ENCODE data around the gene CSAD. TPM values are rescaled to one million over a fixed set of nuclear protein-coding genes. Genes with fewer than 3 reads are reported as not detected.

The CSAD gene
- total RNA-seq, 2 donors from 2014 or later = 70.8 to 89.5 TPM

GRCh38 chr12:53174881-53175491 is 5.7 kb downstream of the CSAD start:
- TF ChIP-seq CTCF (IDR thresholded peaks at IDR 0.05) = no peak
- Histone ChIP-seq H3K9me3 (no peaks in the 10 kb centered on the region), H3K36me3 (peaks cover 17% of the 10 kb centered on the region), H3K27ac (no peak overlapping the region), H3K27me3 (replicated peaks; ENCODE audit: insufficient read depth) (no peaks in the 10 kb centered on the region), H3K4me3 (no peak overlapping the region), H3K4me1 (ENCODE audit: control insufficient read depth in 1 of 2, low read depth in 2 of 2) (peaks cover 6 to 12% of the 10 kb centered on the region in 2 donors)
- DNase-seq (ENCODE audit: low spot score) = no peak
- no peak for ATAC-seq (ENCODE audit: insufficient number of reproducible peaks, low FRiP score, low read depth)

- Histone ChIP-seq H3K9me3 (no peaks in the 10 kb centered on the region), H3K4me1 (ENCODE audit: control insufficient read depth in 1 of 2, low read depth in 2 of 2) (no peaks in the 10 kb centered on the region), H3K4me3 (no peak overlapping the region), H3K27ac (no peak overlapping the region), H3K27me3 (replicated peaks; ENCODE audit: insufficient read depth) (no peaks in the 10 kb centered on the region), H3K36me3 (peaks cover 21% of the 10 kb centered on the region)
- no peak for ATAC-seq (ENCODE audit: insufficient number of reproducible peaks, low FRiP score, low read depth)
- no peak for DNase-seq (ENCODE audit: low spot score)
- TF ChIP-seq CTCF (IDR thresholded peaks at IDR 0.05) = no peak
Measured at GRCh38 chr12:53173085-53173715, 7.5 kb downstream of the CSAD start.

GRCh38 chr12:53172352-53172751 is 8.4 kb downstream of the CSAD start:
- Histone ChIP-seq H3K4me1 (ENCODE audit: control insufficient read depth in 1 of 2, low read depth in 2 of 2) (no peaks in the 10 kb centered on the region), H3K36me3 (peaks cover 26% of the 10 kb centered on the region), H3K4me3 (no peak overlapping the region), H3K27me3 (replicated peaks; ENCODE audit: insufficient read depth) (no peaks in the 10 kb centered on the region), H3K9me3 (no peaks in the 10 kb centered on the region), H3K27ac (no peak overlapping the region)
- ATAC-seq (ENCODE audit: insufficient number of reproducible peaks, low FRiP score, low read depth) = no peak
- no peak for TF ChIP-seq CTCF (IDR thresholded peaks at IDR 0.05)
- no peak for DNase-seq (ENCODE audit: low spot score)

GRCh38 chr12:53171725-53172329 is 8.9 kb downstream of the CSAD start:
- Histone ChIP-seq H3K36me3 (peaks cover 26% of the 10 kb centered on the region), H3K27me3 (replicated peaks; ENCODE audit: insufficient read depth) (no peaks in the 10 kb centered on the region), H3K9me3 (no peaks in the 10 kb centered on the region), H3K27ac (no peak overlapping the region), H3K4me3 (no peak overlapping the region), H3K4me1 (ENCODE audit: control insufficient read depth in 1 of 2, low read depth in 2 of 2) (no peaks in the 10 kb centered on the region)
- ATAC-seq (ENCODE audit: insufficient number of reproducible peaks, low FRiP score, low read depth) = no peak
- no peak for TF ChIP-seq CTCF (IDR thresholded peaks at IDR 0.05)
- no peak for DNase-seq (ENCODE audit: low spot score)

- peaks cover 26% of the 10 kb centered on the region for H3K36me3 ChIP-seq
- DNase-seq (ENCODE audit: low spot score) = no peak
- no peak for ATAC-seq (ENCODE audit: insufficient number of reproducible peaks, low FRiP score, low read depth)
Measured at GRCh38 chr12:53170876-53171724, 9.6 kb downstream of the CSAD start.

More at GRCh38 chr12:53170876-53171724, 9.6 kb downstream of the CSAD start:
- Histone ChIP-seq H3K4me3 (no peak overlapping the region), H3K27ac (no peak overlapping the region), H3K27me3 (replicated peaks; ENCODE audit: insufficient read depth) (no peaks in the 10 kb centered on the region), H3K4me1 (ENCODE audit: control insufficient read depth in 1 of 2, low read depth in 2 of 2) (no peaks in the 10 kb centered on the region), H3K9me3 (no peaks in the 10 kb centered on the region)
- TF ChIP-seq CTCF (IDR thresholded peaks at IDR 0.05) = no peak

All from thoracic aorta (tissue), 2 donors.